Stimulated activated naive CD4-positive, alpha-beta T cell treated with Interleukin-2 at 50 U/mL for 16 hours (primary cell): ENCODE data around the gene SOAT1.
"Not testable (repeated sequence)": the region's sequence is repeated elsewhere in the genome, so short reads cannot be mapped to it uniquely, and the experiment has no call there.

Source experiments
- DNase-seq: peaks from one replicate; lab custom pipeline; 2025; lab: John Stamatoyannopoulos, UW

The SOAT1 gene

GRCh38 chr1:179353546-179353945 is 59.9 kb downstream of the SOAT1 start:
- no peak for DNase-seq

GRCh38 chr1:179361631-179362030 is 68.0 kb downstream of the SOAT1 start:
- DNase-seq: not testable (repeated sequence)

GRCh38 chr1:179365342-179366092 is 71.9 kb downstream of the SOAT1 start, which contains the start of gene AXDND1:
AXDND1 (plus strand) TSS chr1:179365971; CDS start chr1:179366510, 539 bp downstream.
- peak; percentile 87 for DNase-seq

GRCh38 chr1:179366093-179366800 is 72.7 kb downstream of the SOAT1 start:
- no peak for DNase-seq

- no peak for DNase-seq
Measured at GRCh38 chr1:179369751-179370341, 76.2 kb downstream of the SOAT1 start.

- DNase-seq: no peak
Measured at GRCh38 chr1:179372160-179372559, 78.6 kb downstream of the SOAT1 start.

GRCh38 chr1:179376223-179376622 is 82.6 kb downstream of the SOAT1 start:
- no peak for DNase-seq

GRCh38 chr1:179380299-179380698 is 86.7 kb downstream of the SOAT1 start:
- DNase-seq: no peak

GRCh38 chr1:179384027-179384426 is 90.4 kb downstream of the SOAT1 start:
- no peak for DNase-seq

GRCh38 chr1:179385510-179385909 is 91.9 kb downstream of the SOAT1 start:
- no peak for DNase-seq

- no peak for DNase-seq
Measured at GRCh38 chr1:179393721-179394120, 100.1 kb downstream of the SOAT1 start.

GRCh38 chr1:179399399-179399798 is 105.8 kb downstream of the SOAT1 start:
- not testable (repeated sequence) for DNase-seq
